Measurements from ENCODE around the gene MS4A10.

The MS4A10 gene

GRCh38 chr11:60753309-60753708 is 31.8 kb upstream of the MS4A10 start:
- TF ChIP-seq FOXP2 (optimal IDR thresholded peaks at IDR 0.05; ENCODE audit: borderline replicate concordance, extremely low read depth, extremely low read length, insufficient read depth) (no peak), TAF1 (IDR thresholded peaks at IDR 0.05; ENCODE audit: borderline replicate concordance, insufficient read depth, low read length) (no peak)

- TF ChIP-seq FOXP2 (optimal IDR thresholded peaks at IDR 0.05; ENCODE audit: borderline replicate concordance, extremely low read depth, extremely low read length, insufficient read depth), result no peak
- no peak for TF ChIP-seq TAF1 (IDR thresholded peaks at IDR 0.05; ENCODE audit: borderline replicate concordance, insufficient read depth, low read length)
Observed at GRCh38 chr11:60754887-60755286, 30.2 kb upstream of the MS4A10 start.

GRCh38 chr11:60756307-60757032 is 28.7 kb upstream of the MS4A10 start, which contains the start of gene MS4A15:
TSS of gene MS4A15 (plus strand) at chr11:60756867. CDS start at chr11:60763734, 6,867 bp downstream.
- no peak for TF ChIP-seq REST (IDR thresholded peaks at IDR 0.05; ENCODE audit: insufficient read depth in 1 of 2, low read depth in 2 of 2, low read length in 2 of 2)
- TF ChIP-seq TAF1 (IDR thresholded peaks at IDR 0.05; ENCODE audit: borderline replicate concordance, insufficient read depth, low read length), result no peak
- TF ChIP-seq FOXP2 (optimal IDR thresholded peaks at IDR 0.05; ENCODE audit: borderline replicate concordance, extremely low read depth, extremely low read length, insufficient read depth), result no peak
- TF ChIP-seq POLR2AphosphoS5 (IDR thresholded peaks at IDR 0.05; ENCODE audit: low read depth, low read length), result no peak
- no peak for TF ChIP-seq SIN3A (IDR thresholded peaks at IDR 0.05; ENCODE audit: borderline replicate concordance, insufficient read depth, low read length)

GRCh38 chr11:60757231-60757800 is 27.8 kb upstream of the MS4A10 start:
- TF ChIP-seq SIN3A (IDR thresholded peaks at IDR 0.05; ENCODE audit: borderline replicate concordance, insufficient read depth, low read length) (no peak), POLR2AphosphoS5 (IDR thresholded peaks at IDR 0.05; ENCODE audit: low read depth, low read length) (no peak), REST (IDR thresholded peaks at IDR 0.05; ENCODE audit: insufficient read depth in 1 of 2, low read depth in 2 of 2, low read length in 2 of 2) (no peak), FOXP2 (optimal IDR thresholded peaks at IDR 0.05; ENCODE audit: borderline replicate concordance, extremely low read depth, extremely low read length, insufficient read depth) (no peak), TAF1 (IDR thresholded peaks at IDR 0.05; ENCODE audit: borderline replicate concordance, insufficient read depth, low read length) (no peak)

- TF ChIP-seq POLR2AphosphoS5 (IDR thresholded peaks at IDR 0.05; ENCODE audit: low read depth, low read length) (no peak), FOXP2 (optimal IDR thresholded peaks at IDR 0.05; ENCODE audit: borderline replicate concordance, extremely low read depth, extremely low read length, insufficient read depth) (no peak), SIN3A (IDR thresholded peaks at IDR 0.05; ENCODE audit: borderline replicate concordance, insufficient read depth, low read length) (no peak), REST (IDR thresholded peaks at IDR 0.05; ENCODE audit: insufficient read depth in 1 of 2, low read depth in 2 of 2, low read length in 2 of 2) (no peak), TAF1 (IDR thresholded peaks at IDR 0.05; ENCODE audit: borderline replicate concordance, insufficient read depth, low read length) (no peak)
Observed at GRCh38 chr11:60761436-60762190, 23.5 kb upstream of the MS4A10 start.
